ENCODE results near the gene OSGIN1.
"Not testable (repeated sequence)": the region's sequence is repeated elsewhere in the genome, so short reads cannot be mapped to it uniquely, and the experiment has no call there.

The OSGIN1 gene

DNA sequence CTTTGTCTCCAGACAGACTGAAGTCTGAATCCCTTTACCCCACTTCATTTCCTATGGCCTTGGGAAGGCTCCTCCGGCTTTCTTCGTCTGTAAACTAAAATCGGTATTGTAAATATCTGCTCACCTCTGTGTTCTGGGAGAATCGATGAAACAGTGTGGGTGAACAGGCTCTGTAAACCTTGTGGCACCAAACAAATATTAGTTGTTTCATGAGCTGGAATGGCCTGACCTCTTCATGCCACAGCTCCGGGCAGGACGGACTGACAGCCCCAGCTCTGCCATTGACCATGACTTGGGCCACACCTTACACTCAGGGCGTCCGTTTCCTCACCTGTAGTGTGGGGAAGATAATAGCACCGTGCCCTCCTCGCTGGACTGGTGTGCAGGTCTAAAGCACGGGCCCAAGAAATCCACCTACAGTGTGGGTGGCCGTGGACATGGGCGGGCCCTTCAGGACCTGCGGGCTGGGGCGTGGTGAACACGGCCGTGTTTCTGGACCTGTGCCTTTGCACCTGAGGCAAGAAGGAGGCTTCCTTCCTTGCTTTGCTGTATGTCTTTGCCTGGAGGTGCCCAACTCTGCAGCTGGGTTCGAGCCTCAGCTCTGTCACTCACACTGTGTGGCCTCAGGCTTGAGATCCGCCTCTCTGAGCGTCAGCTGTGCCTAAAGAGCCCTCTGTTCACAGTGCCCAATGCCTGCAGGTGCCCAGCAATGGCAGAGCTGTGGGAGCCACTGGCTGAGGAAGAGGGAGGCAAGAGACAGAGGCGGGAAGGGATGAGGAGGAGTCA, 6.1 kb upstream of the OSGIN1 start:
- TF ChIP-seq, protein P1, sequence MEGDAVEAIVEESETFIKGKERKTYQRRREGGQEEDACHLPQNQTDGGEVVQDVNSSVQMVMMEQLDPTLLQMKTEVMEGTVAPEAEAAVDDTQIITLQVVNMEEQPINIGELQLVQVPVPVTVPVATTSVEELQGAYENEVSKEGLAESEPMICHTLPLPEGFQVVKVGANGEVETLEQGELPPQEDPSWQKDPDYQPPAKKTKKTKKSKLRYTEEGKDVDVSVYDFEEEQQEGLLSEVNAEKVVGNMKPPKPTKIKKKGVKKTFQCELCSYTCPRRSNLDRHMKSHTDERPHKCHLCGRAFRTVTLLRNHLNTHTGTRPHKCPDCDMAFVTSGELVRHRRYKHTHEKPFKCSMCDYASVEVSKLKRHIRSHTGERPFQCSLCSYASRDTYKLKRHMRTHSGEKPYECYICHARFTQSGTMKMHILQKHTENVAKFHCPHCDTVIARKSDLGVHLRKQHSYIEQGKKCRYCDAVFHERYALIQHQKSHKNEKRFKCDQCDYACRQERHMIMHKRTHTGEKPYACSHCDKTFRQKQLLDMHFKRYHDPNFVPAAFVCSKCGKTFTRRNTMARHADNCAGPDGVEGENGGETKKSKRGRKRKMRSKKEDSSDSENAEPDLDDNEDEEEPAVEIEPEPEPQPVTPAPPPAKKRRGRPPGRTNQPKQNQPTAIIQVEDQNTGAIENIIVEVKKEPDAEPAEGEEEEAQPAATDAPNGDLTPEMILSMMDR (IDR thresholded peaks at IDR 0.05; ENCODE audit: insufficient read depth, low read length, poor library complexity, severe bottlenecking): no peak
- no peak for DNase-seq (ENCODE audit: extremely low read depth, insufficient read length)
- H3K4me3 ChIP-seq (replicated peaks; ENCODE audit: low read depth, low read length): no peak overlapping the region

DNA sequence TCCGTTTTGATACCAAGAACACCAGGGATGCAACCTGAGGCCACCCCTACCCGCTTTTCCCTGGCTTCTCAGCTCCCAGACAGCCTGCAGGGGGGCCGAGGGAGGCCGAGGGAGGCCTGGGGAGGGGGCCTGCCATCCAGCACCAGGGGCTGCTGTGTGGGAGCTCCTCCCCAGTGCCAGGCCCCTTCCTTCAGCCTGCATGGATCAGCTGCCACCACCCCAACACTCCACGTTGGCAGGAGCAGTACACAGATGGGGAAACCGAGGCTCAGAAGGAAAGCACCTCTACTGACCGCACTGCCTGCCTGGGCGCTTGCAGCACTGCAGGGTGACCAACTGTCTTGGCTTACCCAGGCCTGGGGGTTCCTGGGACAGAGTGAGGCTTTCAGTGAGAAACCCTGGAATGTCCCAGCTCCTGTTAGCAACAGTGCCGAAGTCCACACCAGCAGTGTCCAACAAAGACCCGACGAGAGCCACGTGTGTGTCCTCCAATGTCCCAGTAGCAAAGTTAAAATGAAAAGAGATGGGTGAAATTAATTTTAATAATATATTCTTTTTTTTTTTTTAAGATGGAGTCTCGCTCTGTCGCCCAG, 5.3 kb upstream of the OSGIN1 start:
- no peak for DNase-seq (ENCODE audit: extremely low read depth, insufficient read length)
- no peak overlapping the region for H3K4me3 ChIP-seq (replicated peaks; ENCODE audit: low read depth, low read length)
- TF ChIP-seq, protein P1 (IDR thresholded peaks at IDR 0.05; ENCODE audit: insufficient read depth, low read length, poor library complexity, severe bottlenecking): no peak
- no peaks in the 10 kb centered on the region; the same call in 1 of the 2 replicates for H3K27me3 ChIP-seq (replicated peaks; ENCODE audit: control insufficient read depth, insufficient read depth, low read length)
- H3K36me3 ChIP-seq (ENCODE audit: control insufficient read depth, insufficient read depth, low read length): no peaks in the 10 kb centered on the region

More for the DNA sequence above, 6.1 kb upstream of the OSGIN1 start:
- H3K36me3 ChIP-seq (ENCODE audit: control insufficient read depth, insufficient read depth, low read length): no peaks in the 10 kb centered on the region
- H3K27me3 ChIP-seq (replicated peaks; ENCODE audit: control insufficient read depth, insufficient read depth, low read length): no peaks in the 10 kb centered on the region; the same call in 1 of the 2 replicates

DNA sequence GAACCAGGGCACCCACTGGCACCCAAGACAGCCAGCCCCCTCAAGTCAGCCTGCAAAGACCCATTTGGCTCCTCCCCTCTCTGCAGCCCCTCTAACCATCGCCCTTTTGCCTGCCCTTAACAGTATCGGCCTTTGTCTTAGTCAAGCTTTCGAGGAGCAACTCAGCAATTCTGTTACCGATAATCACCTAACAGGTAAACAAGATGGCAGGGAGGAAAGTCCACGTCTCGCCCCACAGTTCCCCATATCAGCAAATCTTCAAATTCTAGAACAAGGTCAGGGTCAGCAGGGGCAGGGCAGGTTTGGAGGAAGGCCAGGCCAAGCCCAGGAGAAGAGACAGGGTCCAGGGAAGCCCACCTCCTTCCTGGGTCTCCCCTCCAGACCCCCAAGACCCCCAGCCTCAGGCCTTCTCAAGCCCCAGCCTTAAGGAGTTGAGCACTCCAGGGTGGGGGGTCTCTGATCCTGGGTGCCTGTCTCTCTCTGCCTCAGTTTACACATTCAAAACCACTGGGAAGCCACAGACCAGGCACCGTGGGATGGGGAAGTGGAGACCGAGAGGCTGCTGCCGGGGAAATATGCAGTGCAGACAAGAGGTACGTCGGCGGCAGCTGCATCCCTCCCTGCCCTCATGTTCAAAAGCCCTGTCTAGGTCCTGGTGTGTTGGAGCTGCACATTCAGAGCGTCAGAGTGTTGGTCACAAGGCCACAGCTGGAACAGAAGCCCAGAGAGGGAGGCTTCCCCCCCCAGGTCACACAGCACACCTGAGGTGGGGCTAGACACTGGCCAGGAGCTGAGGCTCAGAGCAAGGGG, 3.9 kb upstream of the OSGIN1 start:
- H3K27me3 ChIP-seq (replicated peaks; ENCODE audit: control insufficient read depth, insufficient read depth, low read length): no peaks in the 10 kb centered on the region; the same call in 1 of the 2 replicates
- DNase-seq (ENCODE audit: extremely low read depth, insufficient read length): no peak
- TF ChIP-seq, protein P1 (IDR thresholded peaks at IDR 0.05; ENCODE audit: insufficient read depth, low read length, poor library complexity, severe bottlenecking): no peak
- no peaks in the 10 kb centered on the region for H3K36me3 ChIP-seq (ENCODE audit: control insufficient read depth, insufficient read depth, low read length)
- no peak overlapping the region for H3K4me3 ChIP-seq (replicated peaks; ENCODE audit: low read depth, low read length)

DNA sequence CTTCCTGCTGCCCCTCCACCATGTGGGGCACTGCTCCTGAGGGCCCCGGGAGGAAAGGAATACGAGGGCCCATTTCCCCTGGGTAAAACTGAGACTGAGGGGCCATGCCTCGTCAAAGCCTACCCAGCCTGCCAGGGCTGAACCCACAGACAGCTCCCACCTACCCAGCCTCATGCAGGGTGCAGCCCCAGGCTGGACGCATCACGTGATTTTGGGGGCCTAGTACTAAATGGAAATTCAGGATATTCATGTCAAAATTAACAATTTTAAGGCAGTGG, 3.4 kb upstream of the OSGIN1 start:
- DNase-seq (ENCODE audit: extremely low read depth, insufficient read length): no peak
- Histone ChIP-seq H3K36me3 (ENCODE audit: control insufficient read depth, insufficient read depth, low read length) (no peaks in the 10 kb centered on the region), H3K4me3 (replicated peaks; ENCODE audit: low read depth, low read length) (no peak overlapping the region), H3K27me3 (replicated peaks; ENCODE audit: control insufficient read depth, insufficient read depth, low read length) (no peaks in the 10 kb centered on the region; the same call in 1 of the 2 replicates)
- TF ChIP-seq, protein P1 (IDR thresholded peaks at IDR 0.05; ENCODE audit: insufficient read depth, low read length, poor library complexity, severe bottlenecking): no peak

DNA sequence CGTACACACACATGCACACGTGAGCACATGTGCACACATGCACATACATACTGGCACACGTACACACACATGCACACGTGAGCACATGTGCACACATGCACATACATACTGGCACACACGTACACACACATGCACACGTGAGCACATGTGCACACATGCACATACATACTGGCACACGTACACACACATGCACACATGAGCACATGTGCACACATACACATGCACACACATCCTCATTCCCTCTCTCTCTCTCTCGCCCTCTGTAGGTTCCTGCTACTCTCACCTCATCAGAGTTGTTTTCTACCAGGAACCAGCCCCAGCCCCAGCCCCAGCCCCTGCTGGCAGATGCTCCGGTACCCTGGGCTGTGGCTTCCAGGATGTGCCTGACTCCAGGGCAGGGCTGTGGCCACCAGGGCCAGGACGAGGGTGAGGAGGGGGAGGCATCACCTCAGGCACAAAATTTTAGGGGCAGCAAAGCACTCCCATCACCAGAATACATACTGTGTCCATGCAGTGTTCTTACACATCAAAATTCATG, 2.1 kb upstream of the OSGIN1 start:
- H3K36me3 ChIP-seq (ENCODE audit: control insufficient read depth, insufficient read depth, low read length); DNase-seq (ENCODE audit: extremely low read depth, insufficient read length); H3K4me3 ChIP-seq (replicated peaks; ENCODE audit: low read depth, low read length); H3K27me3 ChIP-seq (replicated peaks; ENCODE audit: control insufficient read depth, insufficient read depth, low read length): not testable (repeated sequence)

DNA sequence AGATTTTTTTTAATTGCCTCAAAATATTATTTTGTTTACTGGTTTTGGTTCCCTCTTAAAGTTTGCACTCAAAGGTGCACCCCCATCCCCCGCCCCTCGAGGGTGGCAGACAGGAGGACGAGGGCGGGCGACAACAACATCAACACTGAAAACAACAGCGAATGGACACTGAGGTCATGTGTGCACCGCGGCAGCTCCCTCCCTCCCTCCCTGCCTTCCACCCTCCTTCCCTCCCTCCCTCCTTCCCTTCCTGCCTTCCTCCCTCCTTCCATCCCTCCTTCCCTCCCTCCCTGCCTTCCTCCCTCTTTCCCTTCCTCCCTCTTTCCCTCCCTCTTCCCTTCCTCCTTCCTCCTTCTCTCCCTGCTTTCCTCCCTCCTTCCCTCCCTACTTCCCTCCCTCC, 1.5 kb upstream of the OSGIN1 start:
- Histone ChIP-seq H3K4me3 (replicated peaks; ENCODE audit: low read depth, low read length) (no peak overlapping the region), H3K27me3 (replicated peaks; ENCODE audit: control insufficient read depth, insufficient read depth, low read length) (no peaks in the 10 kb centered on the region), H3K36me3 (ENCODE audit: control insufficient read depth, insufficient read depth, low read length) (no peaks in the 10 kb centered on the region)
- TF ChIP-seq, protein P1 (IDR thresholded peaks at IDR 0.05; ENCODE audit: insufficient read depth, low read length, poor library complexity, severe bottlenecking): no peak
- no peak for DNase-seq (ENCODE audit: extremely low read depth, insufficient read length)
